Epithelial cell of alveolus of lung (primary cell): Measurements from ENCODE around the gene RHBDL2. TPM values are rescaled to one million over a fixed set of nuclear protein-coding genes. Genes with fewer than 3 reads are reported as not detected.

Experiments used
- total RNA-seq: library from RNA; depleted of rRNA; stranded (reverse); fragments of >200 nt; gene quantifications from 2 replicates; pipeline ENCODE4 v1.2.1, GENCODE V29; 2015

RHBDL2 gene
- total RNA-seq: 0.26 TPM in 1 of 2 replicates, not detected in the other

GRCh38 chr1:38941527-38942019 is at the start of gene RHBDL2:
RHBDL2 (minus strand) TSS chr1:38941830; CDS start chr1:38919212, 22,618 bp downstream.

GRCh38 chr1:38990738-38991637 is 49.4 kb upstream of the RHBDL2 start, which contains the start of gene AKIRIN1:
AKIRIN1 (plus strand) TSS chr1:38991276; CDS start chr1:38991381, 105 bp downstream.

GRCh38 chr1:38881487-38881886 is 60.1 kb downstream of the RHBDL2 start, which contains the start of gene GJA9:
GJA9 (minus strand) TSS chr1:38881587; CDS start chr1:38876098, 5,489 bp downstream.

GRCh38 chr1:38873027-38873969 is 68.3 kb downstream of the RHBDL2 start, which contains the start of gene MYCBP:
MYCBP (minus strand) TSS chr1:38873348; CDS start chr1:38873305, 43 bp downstream.

GRCh38 chr1:38859561-38860453 is 81.8 kb downstream of the RHBDL2 start, which contains the start of gene RRAGC:
RRAGC (minus strand) TSS chr1:38859772; CDS start chr1:38859646, 126 bp downstream.

Other genes starting within 250 kb of the RHBDL2 start
- 9.6 and 14.3 TPM in 2 replicates for gene RRAGC, start 82.1 kb downstream of the RHBDL2 start, total RNA-seq
- gene MYCBP, start 68.5 kb downstream of the RHBDL2 start, total RNA-seq: 12.5 and 33.7 TPM in 2 replicates
- not detected in 2 replicates for gene GJA9, start 60.2 kb downstream of the RHBDL2 start, total RNA-seq
- 37.8 and 49.1 TPM in 2 replicates for gene AKIRIN1, start 49.4 kb upstream of the RHBDL2 start, total RNA-seq
- 413 and 614 TPM in 2 replicates for gene NDUFS5, start 84.5 kb upstream of the RHBDL2 start, total RNA-seq